IPS-20b (cell line): Measurements from ENCODE around the gene VEGFA.

ENCODE experiments used
- H3K27ac ChIP-seq: one replicate; pipeline ENCODE4 v1.5.1; 2013; ENCODE audit warnings: low read length
- H3K27me3 ChIP-seq: 2 replicates; pipeline ENCODE4 v1.6.1; 2013; ENCODE audit warnings: mild to moderate bottlenecking, low read length, inconsistent platforms; ENCODE audit not compliant: insufficient read depth
- H3K36me3 ChIP-seq: 2 replicates; pipeline ENCODE4 v1.6.1; 2013; ENCODE audit warnings: low read depth, mild to moderate bottlenecking, inconsistent platforms, low read length, moderate library complexity; ENCODE audit not compliant: insufficient read depth
- H3K4me1 ChIP-seq: 2 replicates; pipeline ENCODE4 v1.6.1; 2013; ENCODE audit warnings: mild to moderate bottlenecking, control low read depth, inconsistent platforms, low read length, moderate library complexity; ENCODE audit not compliant: insufficient read depth
- H3K4me3 ChIP-seq: 2 replicates; pipeline ENCODE4 v1.5.1; 2013; ENCODE audit warnings: mild to moderate bottlenecking, low read length, inconsistent platforms
- H3K9ac ChIP-seq: 2 replicates; pipeline ENCODE4 v1.6.1; 2013; ENCODE audit warnings: low read depth, mild to moderate bottlenecking, inconsistent platforms, low read length, moderate library complexity
- H3K9me3 ChIP-seq: 2 replicates; pipeline ENCODE4 v1.6.1; 2013; ENCODE audit warnings: mild to moderate bottlenecking, low read depth, low read length, inconsistent platforms; ENCODE audit not compliant: insufficient read depth

VEGFA gene

GRCh38 chr6:43771210-43771857 lies 1.3 kb downstream of the VEGFA start:
- no peaks in the 10 kb centered on the region for H3K9me3 ChIP-seq
- peak overlapping the region; percentile 97 for H3K9ac ChIP-seq
- peak overlapping the region; percentile 98 for H3K4me3 ChIP-seq
- H3K36me3 ChIP-seq = peaks cover 8% of the 10 kb centered on the region; the same call in 1 of the 2 replicates
- H3K27me3 ChIP-seq = peaks cover 11% of the 10 kb centered on the region
- H3K27ac ChIP-seq = no peak overlapping the region
- H3K4me1 ChIP-seq = peaks cover 41% of the 10 kb centered on the region

DNA sequence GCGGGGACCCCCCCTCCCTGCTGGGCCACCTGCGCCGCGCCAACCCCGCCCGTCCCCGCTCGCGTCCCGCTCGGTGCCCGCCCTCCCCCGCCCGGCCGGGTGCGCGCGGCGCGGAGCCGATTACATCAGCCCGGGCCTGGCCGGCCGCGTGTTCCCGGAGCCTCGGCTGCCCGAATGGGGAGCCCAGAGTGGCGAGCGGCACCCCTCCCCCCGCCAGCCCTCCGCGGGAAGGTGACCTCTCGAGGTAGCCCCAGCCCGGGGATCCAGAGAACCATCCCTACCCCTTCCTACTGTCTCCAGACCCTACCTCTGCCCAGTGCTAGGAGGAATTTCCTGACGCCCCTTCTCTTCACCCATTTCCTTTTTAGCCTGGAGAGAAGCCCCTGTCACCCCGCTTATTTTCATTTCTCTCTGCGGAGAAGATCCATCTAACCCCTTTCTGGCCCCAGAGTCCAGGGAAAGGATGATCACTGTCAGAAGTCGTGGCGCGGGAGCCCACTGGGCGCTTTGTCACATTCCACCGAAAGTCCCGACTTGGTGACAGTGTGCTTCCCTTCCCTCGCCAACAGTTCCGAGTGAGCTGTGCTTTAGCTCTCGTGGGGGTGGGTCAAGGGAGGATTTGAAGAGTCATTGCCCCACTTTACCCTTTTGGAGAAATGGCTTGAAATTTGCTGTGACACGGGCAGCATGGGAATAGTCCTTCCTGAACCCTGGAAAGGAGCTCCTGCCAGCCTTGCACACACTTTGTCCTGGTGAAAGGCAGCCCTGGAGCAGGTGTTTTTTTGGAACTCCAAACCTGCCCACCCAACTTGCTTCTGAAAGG lies 2.1 kb downstream of the VEGFA start:
- H3K27me3 ChIP-seq = peaks cover 7% of the 10 kb centered on the region; the same call in 1 of the 2 replicates
- H3K4me3 ChIP-seq = peak overlapping the region; percentile 98
- H3K4me1 ChIP-seq = peaks cover 35% of the 10 kb centered on the region
- peak overlapping the region; percentile 97 for H3K9ac ChIP-seq
- peaks cover 15% of the 10 kb centered on the region for H3K36me3 ChIP-seq
- no peaks in the 10 kb centered on the region for H3K9me3 ChIP-seq
- peak overlapping the region; percentile 54 for H3K27ac ChIP-seq

- Histone ChIP-seq H3K4me3 (peak overlapping the region; percentile 98), H3K36me3 (peaks cover 21% of the 10 kb centered on the region), H3K4me1 (peaks cover 32% of the 10 kb centered on the region), H3K27me3 (peaks cover 7% of the 10 kb centered on the region; the same call in 1 of the 2 replicates), H3K9ac (peak overlapping the region; percentile 97), H3K9me3 (no peaks in the 10 kb centered on the region), H3K27ac (peak overlapping the region; percentile 54)
Measured at GRCh38 chr6:43772681-43773049, 2.7 kb downstream of the VEGFA start.

DNA sequence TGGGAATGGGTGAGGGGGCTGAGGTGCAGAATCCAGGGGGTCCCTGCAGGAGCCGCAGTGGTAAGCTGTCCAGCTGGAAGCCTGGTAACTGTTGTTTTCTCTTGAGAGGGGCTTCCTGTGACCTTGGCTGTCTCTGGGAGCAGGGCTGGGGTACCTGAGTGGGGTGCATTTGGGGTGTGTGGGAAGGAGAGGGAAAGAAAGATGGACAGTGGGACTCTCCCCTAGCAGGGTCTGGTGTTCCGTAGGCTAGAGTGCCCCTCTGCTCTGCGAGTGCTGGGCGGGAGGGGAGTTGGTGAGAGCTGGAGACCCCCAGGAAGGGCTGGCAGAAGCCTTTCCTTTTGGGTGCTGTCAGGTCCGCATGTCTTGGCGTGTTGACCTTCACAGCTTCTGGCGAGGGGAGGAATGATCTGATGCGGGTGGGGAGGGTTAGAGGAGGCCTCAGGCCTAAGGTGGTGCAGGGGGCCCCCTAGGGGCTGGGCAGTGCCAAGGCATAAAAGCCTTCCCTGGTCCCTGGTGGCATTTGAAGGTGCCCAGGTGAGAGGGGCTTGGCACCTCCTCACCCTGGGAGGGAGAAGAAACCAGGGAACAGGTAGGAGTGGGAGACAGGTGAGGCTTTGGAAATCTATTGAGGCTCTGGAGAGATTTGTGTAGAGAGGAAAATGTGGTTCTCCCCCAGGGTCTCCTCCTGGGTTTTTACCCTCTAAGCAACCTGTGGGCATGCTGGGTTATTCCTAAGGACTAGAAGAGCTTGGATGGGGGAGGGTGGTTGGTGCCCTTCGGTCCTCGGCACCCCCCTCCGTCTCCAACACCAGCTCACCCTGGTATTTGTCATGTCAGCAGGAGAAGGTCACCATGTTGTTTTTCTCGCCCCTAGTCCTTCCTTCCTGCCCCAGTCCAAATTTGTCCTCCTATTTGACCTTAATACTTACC lies 3.3 kb downstream of the VEGFA start:
- Histone ChIP-seq H3K9me3 (no peaks in the 10 kb centered on the region), H3K27ac (peak overlapping the region; percentile 54), H3K9ac (peak overlapping the region; percentile 97), H3K27me3 (peaks cover 7% of the 10 kb centered on the region; the same call in 1 of the 2 replicates), H3K4me3 (peak overlapping the region; percentile 98), H3K36me3 (peaks cover 28% of the 10 kb centered on the region), H3K4me1 (peaks cover 32% of the 10 kb centered on the region)

DNA sequence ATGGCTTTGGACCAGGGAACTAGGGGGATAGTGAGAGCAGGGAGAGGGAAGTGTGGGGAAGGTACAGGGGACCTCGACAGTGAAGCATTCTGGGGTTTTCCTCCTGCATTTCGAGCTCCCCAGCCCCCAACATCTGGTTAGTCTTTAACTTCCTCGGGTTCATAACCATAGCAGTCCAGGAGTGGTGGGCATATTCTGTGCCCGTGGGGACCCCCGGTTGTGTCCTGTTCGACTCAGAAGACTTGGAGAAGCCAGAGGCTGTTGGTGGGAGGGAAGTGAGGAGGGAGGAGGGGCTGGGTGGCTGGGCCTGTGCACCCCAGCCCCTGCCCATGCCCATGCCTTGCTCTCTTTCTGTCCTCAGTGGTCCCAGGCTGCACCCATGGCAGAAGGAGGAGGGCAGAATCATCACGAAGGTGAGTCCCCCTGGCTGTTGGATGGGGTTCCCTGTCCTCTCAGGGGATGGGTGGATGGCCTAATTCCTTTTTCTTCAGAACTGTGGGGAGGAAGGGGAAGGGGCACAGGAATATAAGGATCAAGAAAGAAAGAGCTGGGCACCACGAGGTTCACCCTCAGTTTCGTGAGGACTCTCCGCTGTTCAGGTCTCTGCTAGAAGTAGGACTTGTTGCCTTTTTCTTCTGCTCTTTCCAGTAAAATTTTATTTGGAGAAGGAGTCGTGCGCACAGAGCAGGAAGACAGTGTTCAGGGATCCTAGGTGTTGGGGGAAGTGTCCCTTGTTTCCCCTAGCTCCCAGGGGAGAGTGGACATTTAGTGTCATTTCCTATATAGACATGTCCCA lies 4.2 kb downstream of the VEGFA start:
- Histone ChIP-seq H3K4me1 (peaks cover 32% of the 10 kb centered on the region), H3K36me3 (peaks cover 36% of the 10 kb centered on the region), H3K9me3 (no peaks in the 10 kb centered on the region), H3K4me3 (peak overlapping the region; percentile 29), H3K27me3 (peaks cover 7% of the 10 kb centered on the region; the same call in 1 of the 2 replicates), H3K9ac (peak overlapping the region; percentile 69; the same call in 1 of the 2 replicates), H3K27ac (no peak overlapping the region)

GRCh38 chr6:43774776-43775534 lies 4.9 kb downstream of the VEGFA start:
- peak overlapping the region; percentile 53 for H3K4me3 ChIP-seq
- H3K4me1 ChIP-seq = peaks cover 32% of the 10 kb centered on the region
- H3K36me3 ChIP-seq = peaks cover 44% of the 10 kb centered on the region
- H3K9me3 ChIP-seq = no peaks in the 10 kb centered on the region
- peak overlapping the region; percentile 69; the same call in 1 of the 2 replicates for H3K9ac ChIP-seq
- H3K27ac ChIP-seq = peak overlapping the region; percentile 76
- peaks cover 7% of the 10 kb centered on the region; the same call in 1 of the 2 replicates for H3K27me3 ChIP-seq

DNA sequence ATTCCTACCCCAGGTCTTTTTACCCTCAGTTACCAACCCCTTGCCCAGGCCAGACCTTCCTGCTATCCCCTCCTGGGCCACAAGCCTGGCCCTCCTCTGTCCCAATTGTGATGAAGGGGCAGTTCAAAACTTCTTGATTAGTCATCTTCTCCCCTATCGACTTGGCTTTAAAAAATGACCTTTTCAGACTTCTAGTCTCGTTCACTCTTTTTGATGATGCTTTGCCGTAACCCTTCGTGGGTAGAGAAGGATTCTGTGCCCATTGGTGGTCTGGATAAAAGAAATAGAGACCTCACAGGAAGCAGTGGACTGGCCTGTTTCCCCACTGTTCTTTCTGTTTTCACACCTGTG lies 5.5 kb downstream of the VEGFA start:
- Histone ChIP-seq H3K36me3 (peaks cover 50% of the 10 kb centered on the region), H3K9ac (peak overlapping the region; percentile 69; the same call in 1 of the 2 replicates), H3K27ac (no peak overlapping the region), H3K4me1 (peaks cover 32% of the 10 kb centered on the region), H3K9me3 (no peaks in the 10 kb centered on the region), H3K27me3 (peaks cover 7% of the 10 kb centered on the region; the same call in 1 of the 2 replicates), H3K4me3 (peak overlapping the region; percentile 53; the same call in 1 of the 2 replicates)

DNA sequence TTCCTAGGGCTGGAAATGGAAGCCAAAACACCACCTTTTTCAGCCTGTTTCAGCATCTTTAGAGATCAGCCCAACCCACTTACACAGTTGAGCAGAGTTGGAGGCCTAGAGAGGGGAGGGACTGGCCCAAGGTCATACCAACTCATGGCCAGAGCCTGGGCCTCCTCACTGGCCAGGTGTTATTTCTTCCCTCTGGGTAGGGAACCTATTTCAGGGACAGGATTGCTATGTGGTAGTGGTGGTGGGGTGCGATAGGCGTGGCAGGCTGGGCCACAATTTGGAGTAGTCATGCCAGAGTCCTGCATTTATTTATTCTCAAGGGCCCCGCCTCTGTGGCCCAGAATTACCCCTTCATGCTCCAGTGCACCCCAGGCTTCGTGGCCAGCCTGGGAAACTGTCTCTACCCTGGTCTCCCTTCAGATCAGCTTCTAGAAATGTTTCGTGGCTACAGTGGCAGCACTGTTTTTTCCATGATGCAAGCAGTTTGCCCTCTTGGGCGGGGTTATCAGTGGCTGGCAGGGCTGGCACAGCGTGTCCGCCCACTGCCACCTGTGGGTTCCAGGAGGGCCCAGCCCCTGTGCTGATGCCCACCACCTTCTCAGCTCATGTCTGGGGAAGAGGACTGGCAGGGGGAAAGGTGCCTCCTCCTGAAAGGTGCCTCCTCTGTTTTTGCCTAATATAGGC lies 6.2 kb downstream of the VEGFA start:
- Histone ChIP-seq H3K4me1 (peaks cover 32% of the 10 kb centered on the region), H3K27me3 (peaks cover 7% of the 10 kb centered on the region; the same call in 1 of the 2 replicates), H3K9ac (no peak overlapping the region), H3K9me3 (no peaks in the 10 kb centered on the region), H3K36me3 (peaks cover 54% of the 10 kb centered on the region), H3K27ac (no peak overlapping the region), H3K4me3 (no peak overlapping the region)

GRCh38 chr6:43776799-43777776 lies 7.1 kb downstream of the VEGFA start:
- Histone ChIP-seq H3K4me1 (peaks cover 32% of the 10 kb centered on the region), H3K36me3 (peaks cover 62% of the 10 kb centered on the region), H3K27ac (no peak overlapping the region), H3K4me3 (no peak overlapping the region), H3K27me3 (peaks cover 5% of the 10 kb centered on the region; the same call in 1 of the 2 replicates), H3K9ac (no peak overlapping the region), H3K9me3 (no peaks in the 10 kb centered on the region)
